GM18519 (cell line): ENCODE data around the gene CWH43.
"Not testable (repeated sequence)": the region's sequence is repeated elsewhere in the genome, so short reads cannot be mapped to it uniquely, and the experiment has no call there.

ENCODE experiments used
- ATAC-seq: cut with Tn5 transposase; IDR thresholded peaks from one replicate; pipeline ENCODE4 v1.9.1; 2021; ENCODE audit warnings: mild to moderate bottlenecking, moderate library complexity; ENCODE audit not compliant: unreplicated experiment, low FRiP score

Gene CWH43

GRCh38 chr4:48985976-48986653 is at the start of gene CWH43:
Gene CWH43 (plus strand): TSS chr4:48986275. CDS start chr4:48986430, 155 bp downstream.
- ATAC-seq, result no peak

GRCh38 chr4:48937033-48937432 is 49.0 kb upstream of the CWH43 start:
- no peak for ATAC-seq

DNA sequence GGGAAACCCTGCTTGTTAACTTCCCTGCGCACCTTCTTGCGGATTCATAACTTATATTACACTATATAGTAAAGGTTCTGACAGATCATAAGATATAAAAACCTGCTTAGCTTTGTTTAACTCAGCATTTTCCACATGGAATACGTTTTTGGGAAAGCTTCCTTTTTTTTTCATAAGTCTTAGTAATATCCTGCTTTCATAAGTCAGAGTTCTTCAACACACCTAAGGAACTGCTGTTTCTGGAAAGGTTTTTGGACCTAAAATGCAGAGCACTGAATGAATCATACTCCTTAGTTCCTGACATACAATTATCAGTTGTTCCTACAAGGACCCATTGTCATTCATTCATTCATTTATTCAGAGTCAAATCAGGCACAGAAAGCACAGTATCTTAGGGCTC is 47.2 kb upstream of the CWH43 start:
- no peak for ATAC-seq

- no peak for ATAC-seq
Observed at GRCh38 chr4:48939785-48940184, 46.3 kb upstream of the CWH43 start.

DNA sequence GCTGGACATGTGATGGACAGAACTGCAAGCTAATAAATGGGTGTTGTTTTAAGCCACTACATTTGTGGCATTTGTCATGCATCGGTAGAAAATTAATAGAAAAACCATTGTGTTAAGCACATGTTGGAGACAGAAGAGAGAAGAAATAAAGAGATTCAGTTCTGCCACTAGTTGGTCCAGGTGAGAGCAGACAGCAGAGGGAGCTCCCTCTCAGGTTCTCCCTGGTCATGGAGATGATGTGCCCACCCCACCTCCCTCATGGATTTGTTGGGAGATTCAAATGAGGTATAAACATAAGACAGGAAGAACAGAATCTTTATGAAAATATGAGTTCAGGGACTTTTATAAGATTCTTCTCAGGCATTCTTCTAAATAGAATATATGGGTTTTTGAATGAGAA is 42.7 kb upstream of the CWH43 start:
- ATAC-seq, result no peak

DNA sequence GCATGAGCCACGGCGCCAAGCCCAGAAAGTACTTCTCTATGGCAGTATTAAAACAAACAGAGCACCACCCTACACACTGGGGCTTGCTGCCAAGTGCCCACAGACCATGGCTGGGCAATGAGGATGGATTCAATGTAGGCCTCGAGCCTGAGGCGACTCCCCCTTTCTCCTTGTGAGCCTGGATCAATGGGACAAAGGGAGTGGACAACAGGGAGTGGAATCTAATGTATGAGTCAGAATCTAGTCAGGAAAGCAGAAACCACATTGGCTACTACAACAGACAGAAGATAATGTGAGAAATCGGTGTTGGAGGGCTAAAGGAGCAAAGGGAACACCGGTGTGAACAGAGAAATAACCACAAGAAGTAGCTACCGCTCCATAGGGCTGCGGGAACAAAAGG is 41.8 kb upstream of the CWH43 start:
- no peak for ATAC-seq

- no peak for ATAC-seq
Observed at GRCh38 chr4:48944756-48945241, 41.3 kb upstream of the CWH43 start.

GRCh38 chr4:48945981-48946380 is 40.1 kb upstream of the CWH43 start:
- ATAC-seq, result no peak

GRCh38 chr4:48947731-48948130 is 38.3 kb upstream of the CWH43 start:
- no peak for ATAC-seq

DNA sequence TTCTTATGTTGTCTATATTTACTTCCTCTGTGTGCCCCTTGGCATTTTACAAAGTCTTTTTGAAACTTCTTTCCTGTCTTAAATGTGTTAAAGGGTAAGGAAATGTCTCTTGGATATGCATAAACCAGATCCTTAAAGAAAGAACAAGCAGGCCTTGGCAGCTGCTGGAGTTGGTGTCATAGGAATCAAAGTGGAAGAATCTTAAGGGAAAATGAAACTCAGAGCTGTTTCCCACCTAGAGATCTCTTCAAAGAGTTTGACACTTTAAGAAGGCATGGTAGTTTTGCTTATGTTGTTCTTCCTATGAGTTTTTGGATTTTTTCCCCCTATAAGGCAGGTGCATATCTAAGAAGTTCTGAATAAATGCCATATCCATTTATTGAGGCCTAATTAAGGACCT is 37.0 kb upstream of the CWH43 start:
- ATAC-seq, result no peak

DNA sequence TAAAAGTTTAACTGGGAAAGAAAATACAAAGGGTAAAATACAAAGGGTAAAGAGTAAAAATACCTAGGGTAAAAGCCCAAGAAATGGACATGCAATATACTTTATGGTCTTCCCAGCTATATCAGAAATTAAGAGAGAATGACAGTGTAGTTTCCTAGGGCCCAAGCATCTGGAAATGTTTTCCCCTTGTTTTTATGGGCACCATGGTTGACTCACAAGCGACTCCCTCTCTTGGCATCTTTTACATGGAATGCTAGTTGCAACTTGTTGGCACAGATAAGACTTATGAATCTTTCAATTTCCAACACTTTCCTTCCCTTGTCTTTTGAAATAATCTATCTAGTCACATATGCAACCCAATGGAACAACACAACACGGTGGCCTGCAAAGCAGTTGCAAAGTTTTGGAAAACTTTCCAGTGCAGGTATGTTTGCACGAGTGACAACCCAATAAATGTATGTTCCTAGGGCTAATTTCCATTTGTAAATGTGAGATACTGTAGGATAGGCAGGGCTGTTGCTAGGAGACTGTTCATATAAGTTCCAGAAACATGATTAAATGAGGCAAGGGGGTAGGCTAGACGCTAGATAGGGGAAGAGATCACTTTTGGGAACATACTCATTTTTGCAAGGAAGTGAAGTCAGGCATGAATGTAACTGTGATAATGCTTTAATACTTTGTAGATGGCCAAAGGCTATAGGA is 36.4 kb upstream of the CWH43 start:
- ATAC-seq, result no peak

GRCh38 chr4:48954314-48954713 is 31.8 kb upstream of the CWH43 start:
- ATAC-seq, result no peak

DNA sequence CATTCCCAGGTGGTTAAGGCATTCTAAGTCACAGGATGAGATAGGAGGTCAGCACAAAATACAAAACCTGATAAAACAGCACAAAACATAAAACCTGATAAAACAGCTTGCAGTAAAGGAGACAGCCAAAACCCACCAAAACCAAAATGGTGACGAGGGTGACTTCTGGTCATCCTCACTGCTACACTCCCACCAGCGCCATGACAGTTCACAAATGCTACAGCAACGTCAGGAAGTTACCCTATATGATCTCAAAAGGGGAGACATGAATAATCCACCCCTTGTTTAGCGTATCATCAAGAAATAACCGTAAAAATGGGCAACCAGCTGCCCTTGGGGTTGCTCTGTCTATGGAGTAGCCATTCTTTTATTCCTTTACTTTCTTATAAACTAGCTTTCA is 28.7 kb upstream of the CWH43 start:
- ATAC-seq, result not testable (repeated sequence)

DNA sequence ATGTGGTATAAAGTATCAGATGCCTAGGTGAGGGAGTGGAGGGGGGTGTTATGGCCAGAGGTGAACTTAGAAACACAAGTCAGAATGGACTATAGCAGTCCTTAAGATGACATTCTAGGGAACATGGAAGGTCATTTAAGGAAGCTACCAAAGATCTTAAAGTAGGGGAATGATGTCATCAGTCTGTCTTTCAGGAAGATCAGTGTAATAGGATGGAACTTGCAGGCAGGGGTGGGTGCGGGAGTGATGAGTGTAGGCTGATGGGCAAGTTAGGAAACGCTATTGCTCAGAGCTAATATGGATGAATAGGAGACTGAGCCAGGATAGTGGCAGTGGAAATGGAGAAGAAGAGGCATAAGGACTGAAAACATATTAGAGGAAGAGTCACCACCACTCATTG is 27.5 kb upstream of the CWH43 start:
- no peak for ATAC-seq

DNA sequence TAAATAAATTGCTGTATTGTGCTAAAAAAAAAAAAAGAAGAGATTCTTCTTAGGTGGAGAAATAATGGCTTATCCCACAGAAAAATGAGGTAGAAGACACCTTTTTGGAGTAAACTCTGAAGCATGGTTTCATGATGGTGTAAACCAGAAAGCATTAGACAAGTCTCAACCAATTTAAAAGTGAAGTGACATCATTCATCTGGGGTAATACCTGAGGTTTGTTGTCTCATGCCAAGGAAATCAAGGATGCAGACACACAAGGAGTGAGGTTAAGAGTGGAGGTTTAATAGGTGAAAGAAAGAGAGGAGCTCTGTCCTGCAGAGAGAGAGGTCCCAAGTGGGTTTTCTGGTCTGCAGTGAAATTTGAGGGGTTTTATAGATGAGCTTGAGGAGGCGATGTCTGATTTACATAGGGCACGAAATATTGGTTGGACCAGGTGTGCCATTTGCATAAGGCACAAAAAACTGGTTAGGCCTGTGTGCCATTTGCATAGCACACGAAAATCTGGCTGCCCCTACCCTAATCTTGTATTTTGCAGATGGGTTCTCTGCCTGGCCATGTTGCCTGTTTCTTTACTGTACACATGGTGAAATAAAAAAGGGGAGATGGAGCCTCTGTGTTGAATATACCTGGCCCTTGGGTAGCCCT is 25.0 kb upstream of the CWH43 start:
- no peak for ATAC-seq

GRCh38 chr4:48962636-48963035 is 23.4 kb upstream of the CWH43 start:
- ATAC-seq, result no peak

DNA sequence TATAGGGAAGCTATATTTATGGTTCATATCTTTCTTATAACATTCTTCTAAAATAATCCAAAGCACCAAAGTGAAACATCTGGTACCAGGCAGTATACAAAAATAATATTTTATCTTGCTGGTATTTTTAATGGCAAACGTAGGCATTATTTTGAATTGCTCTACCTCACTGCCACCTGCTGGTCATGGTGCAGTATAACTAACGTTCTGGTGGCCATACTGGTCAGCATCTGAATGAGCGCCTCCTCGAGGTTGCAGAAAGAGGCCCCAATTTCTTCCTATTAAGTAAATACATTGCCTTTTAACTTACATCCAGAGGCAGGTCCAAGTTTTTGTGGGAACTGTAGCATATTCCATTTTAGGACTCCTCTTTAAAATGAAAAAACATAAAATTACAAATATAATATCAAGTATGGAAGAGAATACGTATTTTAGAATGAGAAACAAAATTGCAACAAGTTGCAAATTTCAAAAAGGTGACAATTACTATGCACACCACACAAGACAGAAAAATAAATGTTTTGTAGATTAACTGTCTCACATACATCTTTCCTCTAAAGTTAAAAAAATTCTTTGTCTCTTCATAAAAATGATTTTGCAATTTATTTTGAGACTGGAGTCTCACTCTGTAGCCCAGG is 22.9 kb upstream of the CWH43 start:
- ATAC-seq, result peak; percentile 89

- no peak for ATAC-seq
Observed at GRCh38 chr4:48967101-48967500, 19.0 kb upstream of the CWH43 start.

- no peak for ATAC-seq
Observed at GRCh38 chr4:48967631-48968030, 18.4 kb upstream of the CWH43 start.

DNA sequence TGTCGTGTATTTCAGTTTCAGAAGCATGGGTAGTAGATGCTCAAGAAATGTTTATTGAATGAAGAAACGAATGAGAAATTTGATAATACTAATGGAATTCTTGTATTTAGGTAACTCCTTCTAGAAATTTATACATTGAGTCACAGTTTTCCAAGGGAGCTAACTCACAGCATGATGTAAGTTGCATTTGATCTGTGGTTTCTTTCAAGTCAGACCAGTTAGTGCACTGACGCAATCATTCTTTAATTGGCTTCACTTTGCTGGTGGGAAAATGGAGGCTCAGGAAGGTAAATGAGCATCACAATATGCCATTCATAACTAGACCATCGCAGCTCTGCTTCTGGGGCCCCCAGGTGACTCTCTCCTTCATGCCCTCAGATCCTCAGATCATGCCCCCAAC is 17.3 kb upstream of the CWH43 start:
- no peak for ATAC-seq

GRCh38 chr4:48970471-48970921 is 15.6 kb upstream of the CWH43 start:
- ATAC-seq, result no peak
